Pancreas (tissue), 10 donors: Measurements from ENCODE around the gene SLIT1. TPM values are rescaled to one million over a fixed set of nuclear protein-coding genes. Genes with fewer than 3 reads are reported as not detected.
A peak's percentile ranks its signal among the peaks of the same experiment; 100 is the strongest.

ENCODE experiments used
- ATAC-seq, 4 donors: fragments of 200-7000 bp; cut with Tn5 transposase; one replicate each; pipeline versions ENCODE4 v1.8.0 to v1.9.1; 2020; ENCODE audit warnings: mild to moderate bottlenecking in 4 of 4, moderate library complexity in 4 of 4
- DNase-seq, 6 donors: peaks; one replicate each; pipeline ENCODE4 v3.0.0-alpha.2; 2020
- FAIRE-seq: peaks from 2 replicates; lab custom pipeline; 2012; peaks lifted over from hg19 to GRCh38; lab: Jason Lieb, UNC
- H3K27ac ChIP-seq, 4 donors: fragments of 200-600 bp; sonication (generic); 1 replicate in 3 of 4; 2 replicates in 1 of 4; pipeline versions ENCODE4 v1.5.0 to v1.8.0; 2020
- H3K27me3 ChIP-seq, 4 donors: fragments of 200-600 bp; one replicate each; pipeline ENCODE4 v1.8.0; 2021
- H3K36me3 ChIP-seq, 3 donors: fragments of 200-600 bp; sonication (generic) in 1 of 3; one replicate each; pipeline versions ENCODE4 v1.5.0 to v1.8.0; 2020 to 2021
- H3K4me1 ChIP-seq, 3 donors: fragments of 200-600 bp; one replicate each; pipeline ENCODE4 v1.8.0; 2021
- H3K4me3 ChIP-seq, 4 donors: fragments of 200-600 bp; sonication (generic) in 2 of 4; one replicate each; pipeline versions ENCODE4 v1.5.0 to v1.8.0; 2020 to 2021
- H3K9me3 ChIP-seq, 4 donors: fragments of 200-600 bp; one replicate each; pipeline ENCODE4 v1.8.0; 2021
- WGBS, 2 donors: extraction: QIAGEN DNeasy Blood & Tissue Kit; methylation state at CpG; one replicate each; pipeline ENCODE4 v1.1.7; 2013; 5-methylcytosine and 5-hydroxymethylcytosine counted together
- intact Hi-C, 3 donors: fragments of 100-400 bp; cut with DNase I; formaldehyde crosslinking; loops; one replicate each; pipeline versions ENCODE4 v1.11.1 to v1.14.2; 2022
- polyA plus RNA-seq, 2 donors: library from polyadenylated mRNA; stranded (reverse); fragments of 200-250 nt; gene quantifications; one replicate each; pipeline ENCODE4 v1.2.3, GENCODE V29; 2013
- total RNA-seq, 6 donors: library from RNA; stranded (reverse); fragmentation: NEBNext Ultra II Directional in 4 of 6; extraction: Animal tissue kit (Norgen Biotek cat#: 25700) in 4 of 6; gene quantifications; one replicate each; pipeline versions ENCODE4 v1.2.1 to v1.2.4, GENCODE V29; 2021 to 2023
- TF ChIP-seq, protein P1 (sequence below), 4 donors: fragments of 200-600 bp; sonication (generic) in 3 of 4; IDR thresholded peaks; one replicate each; pipeline versions ENCODE4 v1.5.0 to v1.8.0; 2021; ENCODE audit warnings: antibody characterized with exemption in 4 of 4
- donor health status: healthy with polysubstance abuse.
- donor health status: DM: no; HTN: no; CAD: no; lungs with moderate emphysema.
- donor health status: DM: no; HTN: no; CAD: no.
- donor health status: control.
- donor health status: control.
- donor health status: Bipolar disorder and iron deficiency.
- donor health status: DM: yes; HTN: yes; CAD: no.
- donor health status: DM: no; HTN: no; CAD: no.
- donor health status: DM: no; HTN: no; CAD: no.
- donor health status: DM: yes; HTN: yes; CAD: no.

Gene SLIT1
- total and polyA plus RNA-seq, 8 donors, result 0.23 to 2.8 (median 0.89) TPM

DNA sequence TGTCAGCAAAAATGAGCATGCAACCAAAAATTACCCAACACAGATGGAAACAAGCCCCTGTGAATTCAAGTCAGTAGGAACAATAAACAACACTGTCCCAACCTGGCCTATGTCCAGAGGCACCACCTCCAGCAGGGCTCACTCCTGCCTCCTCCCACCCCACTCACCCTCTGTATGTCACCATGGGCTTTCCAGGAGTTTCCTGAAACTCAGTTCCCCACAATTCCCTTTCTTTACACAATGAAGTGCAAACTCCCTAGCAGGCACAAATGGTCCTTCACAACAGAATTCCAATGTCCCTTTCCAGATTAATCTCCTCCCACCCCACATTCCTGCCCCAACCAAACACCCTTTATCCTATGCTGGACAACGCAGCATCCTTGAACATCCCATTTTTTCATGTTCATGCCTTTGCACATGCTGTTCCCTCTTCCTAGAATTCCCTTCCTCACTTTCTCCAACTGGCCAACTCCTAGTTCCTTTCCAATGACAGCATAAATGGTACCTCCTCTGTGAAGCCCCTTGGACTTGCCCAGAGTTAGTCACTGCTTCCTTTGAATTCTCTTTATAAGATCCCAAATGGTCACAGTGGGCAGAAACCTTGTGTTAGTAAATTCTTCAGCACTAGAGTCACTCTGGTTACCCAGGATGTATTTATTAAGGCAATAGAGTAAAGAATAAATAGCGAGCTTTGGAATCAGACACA lies 157.5 kb downstream of the SLIT1 start:
- Histone ChIP-seq H3K4me1 (peaks cover 5 to 13% (median 6%) of the 10 kb centered on the region in 3 donors), H3K27me3 (no peaks in the 10 kb centered on the region), H3K27ac (no peak overlapping the region), H3K4me3 (no peak overlapping the region), H3K9me3 (no peaks in the 10 kb centered on the region), H3K36me3 (no peaks in the 10 kb centered on the region)
- TF ChIP-seq, protein P1, sequence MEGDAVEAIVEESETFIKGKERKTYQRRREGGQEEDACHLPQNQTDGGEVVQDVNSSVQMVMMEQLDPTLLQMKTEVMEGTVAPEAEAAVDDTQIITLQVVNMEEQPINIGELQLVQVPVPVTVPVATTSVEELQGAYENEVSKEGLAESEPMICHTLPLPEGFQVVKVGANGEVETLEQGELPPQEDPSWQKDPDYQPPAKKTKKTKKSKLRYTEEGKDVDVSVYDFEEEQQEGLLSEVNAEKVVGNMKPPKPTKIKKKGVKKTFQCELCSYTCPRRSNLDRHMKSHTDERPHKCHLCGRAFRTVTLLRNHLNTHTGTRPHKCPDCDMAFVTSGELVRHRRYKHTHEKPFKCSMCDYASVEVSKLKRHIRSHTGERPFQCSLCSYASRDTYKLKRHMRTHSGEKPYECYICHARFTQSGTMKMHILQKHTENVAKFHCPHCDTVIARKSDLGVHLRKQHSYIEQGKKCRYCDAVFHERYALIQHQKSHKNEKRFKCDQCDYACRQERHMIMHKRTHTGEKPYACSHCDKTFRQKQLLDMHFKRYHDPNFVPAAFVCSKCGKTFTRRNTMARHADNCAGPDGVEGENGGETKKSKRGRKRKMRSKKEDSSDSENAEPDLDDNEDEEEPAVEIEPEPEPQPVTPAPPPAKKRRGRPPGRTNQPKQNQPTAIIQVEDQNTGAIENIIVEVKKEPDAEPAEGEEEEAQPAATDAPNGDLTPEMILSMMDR (IDR thresholded peaks at IDR 0.05), result no peak
- DNase-seq, result no peak
- no peak for ATAC-seq
- intact Hi-C loops, result loop anchor here in 1 of 3 donors (5.0 kb wide), 1 partner anchor 261 kb away; no protein-coding TSS in a partner anchor
- WGBS, 2 donors, result 77 to 93% methylated on average over 2 of the region's 2 CpGs
- FAIRE-seq, result no peak

DNA sequence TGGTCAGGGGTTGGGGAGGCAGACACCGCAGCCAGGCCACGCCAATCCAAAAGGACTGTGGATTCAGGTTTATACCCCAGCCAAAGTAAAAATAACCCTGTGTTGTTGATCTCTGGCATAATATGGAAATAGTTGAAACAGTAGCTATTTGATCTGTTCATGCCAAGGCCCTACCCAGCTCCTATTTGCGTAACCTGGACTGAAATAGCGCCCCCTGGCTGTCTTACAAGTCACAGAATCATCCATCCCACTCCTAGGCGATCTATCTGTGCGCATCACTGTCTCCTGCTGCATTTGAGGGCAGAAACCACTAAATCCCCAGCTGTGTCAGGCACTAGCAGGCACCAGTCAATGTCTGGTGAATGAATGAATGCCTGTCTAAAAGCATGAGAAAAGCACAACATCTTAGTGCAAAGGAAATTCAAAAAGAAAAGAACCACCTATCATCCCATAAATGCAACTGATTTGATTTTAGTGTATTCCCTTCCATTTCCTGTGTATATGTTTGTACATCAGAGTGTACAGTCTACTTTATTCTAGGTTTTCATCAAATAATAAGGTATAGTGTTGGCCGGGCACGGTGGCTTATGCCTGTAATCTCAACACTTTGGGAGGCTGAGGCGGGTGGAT lies 160.0 kb downstream of the SLIT1 start:
- Histone ChIP-seq H3K36me3 (no peaks in the 10 kb centered on the region), H3K27ac (no peak overlapping the region), H3K4me1 (peaks cover 5 to 13% (median 6%) of the 10 kb centered on the region in 3 donors), H3K9me3 (no peaks in the 10 kb centered on the region), H3K4me3 (no peak overlapping the region), H3K27me3 (no peaks in the 10 kb centered on the region)
- DNase-seq (peak in 4 of 6 donors; percentile 50 to 66 (median 56)), ATAC-seq (peak; percentile 69 to 80 (median 77)), FAIRE-seq (no peak)
- intact Hi-C loops, result loop anchor here in 1 of 3 donors (5.0 kb wide), 1 partner anchor 258 kb away; no protein-coding TSS in a partner anchor
- WGBS, 2 donors, result 58 to 63% methylated on average over 9 of the region's 9 CpGs
- TF ChIP-seq, protein P1 (IDR thresholded peaks at IDR 0.05), result peak; percentile 36 to 70 (median 54)

DNA sequence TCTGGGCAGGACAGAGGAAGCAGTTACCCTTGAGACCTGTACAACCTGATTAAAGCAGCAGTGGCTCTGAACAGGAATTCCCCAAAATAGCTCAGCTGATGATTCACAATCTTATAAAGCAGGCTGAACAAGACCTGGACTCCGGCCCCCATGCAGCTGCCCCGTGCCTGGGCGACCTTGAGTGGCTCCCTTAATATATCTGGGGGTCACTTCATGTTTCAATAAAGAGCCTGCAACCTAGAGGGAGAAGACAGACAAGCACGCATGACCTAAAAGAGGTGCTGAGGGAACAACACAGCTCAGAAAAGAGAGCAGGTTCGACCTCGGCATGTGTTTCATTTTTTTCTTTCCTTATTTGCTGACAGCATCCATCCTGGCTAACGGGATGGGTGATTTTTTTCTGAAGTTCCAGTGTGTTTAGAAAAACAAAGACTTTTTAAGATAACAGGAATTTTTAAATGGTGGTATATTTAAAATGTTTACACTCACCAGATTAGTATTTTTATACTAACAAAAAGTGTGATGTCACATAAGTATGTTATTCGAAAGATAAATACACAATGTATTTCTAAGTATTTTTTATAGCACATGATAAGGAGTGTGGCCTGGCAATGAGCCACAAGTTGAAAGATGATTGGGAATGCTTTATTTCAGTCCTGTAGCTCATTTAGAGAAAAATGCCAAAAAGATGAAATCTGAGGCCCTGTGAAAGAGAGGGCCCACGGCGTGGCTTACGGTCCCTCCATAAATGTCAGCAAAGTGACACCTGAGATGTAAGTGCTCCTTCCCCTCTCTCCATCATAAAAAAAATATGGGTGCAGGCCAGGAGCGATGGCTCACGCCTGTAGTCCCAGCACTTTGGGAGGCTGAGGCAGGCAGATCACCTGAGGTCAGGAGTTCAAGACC lies 161.3 kb downstream of the SLIT1 start:
- Histone ChIP-seq H3K4me1 (peaks cover 12 to 18% (median 13%) of the 10 kb centered on the region in 3 donors), H3K27me3 (no peaks in the 10 kb centered on the region), H3K36me3 (no peaks in the 10 kb centered on the region), H3K4me3 (no peak overlapping the region), H3K9me3 (no peaks in the 10 kb centered on the region), H3K27ac (peak overlapping the region in 2 of 4 donors; percentile 50 to 52)
- DNase-seq (peak in 3 of 6 donors; percentile 33 to 64 (median 44)), FAIRE-seq (no peak), ATAC-seq (peak; percentile 58 to 83 (median 72))
- TF ChIP-seq, protein P1 (IDR thresholded peaks at IDR 0.05), result no peak
- intact Hi-C loops, result loop anchor here in 1 of 3 donors (5.0 kb wide), 1 partner anchor 257 kb away; no protein-coding TSS in a partner anchor
- 40 to 41% methylated on average over 13 of the region's 13 CpGs for WGBS, 2 donors

DNA sequence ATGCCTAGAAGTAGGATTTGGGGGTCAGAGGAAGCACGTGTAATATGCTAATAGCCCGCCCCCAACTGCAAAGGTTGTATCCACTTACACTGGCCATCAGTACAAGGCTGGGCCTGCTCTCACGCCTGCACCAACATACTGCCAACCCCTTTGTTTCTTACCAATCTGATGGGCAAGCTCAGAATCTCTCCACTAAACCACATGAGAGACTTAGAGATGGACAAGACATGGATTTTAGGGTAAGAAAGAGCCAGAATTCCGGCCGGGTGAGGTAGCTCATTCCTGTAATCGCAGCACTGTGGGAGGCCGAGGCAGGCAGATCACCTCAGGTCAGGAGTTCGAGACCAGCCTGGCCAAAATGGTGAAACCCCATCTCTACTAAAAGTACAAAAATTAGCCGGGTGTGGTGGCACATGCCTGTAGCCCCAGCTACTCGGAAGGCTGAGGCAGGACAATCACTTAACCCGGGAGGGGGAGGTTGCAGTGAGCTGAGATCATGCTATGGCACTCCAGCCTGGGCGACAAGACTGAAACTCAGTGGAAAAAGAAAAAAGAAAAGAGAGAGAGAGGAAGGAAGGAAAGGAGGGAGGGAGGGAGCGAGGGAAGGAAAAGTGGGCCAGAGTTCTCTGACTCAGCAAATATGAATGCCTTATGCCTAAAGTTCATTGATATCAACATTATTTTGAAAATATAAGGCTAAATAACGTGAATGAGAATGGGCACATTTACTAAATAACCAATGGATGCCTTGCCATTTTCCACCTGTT lies 162.2 kb downstream of the SLIT1 start:
- Histone ChIP-seq H3K27ac (peak overlapping the region in 2 of 4 donors; percentile 50 to 52), H3K36me3 (no peaks in the 10 kb centered on the region), H3K4me1 (peaks cover 12 to 18% (median 13%) of the 10 kb centered on the region in 3 donors), H3K4me3 (no peak overlapping the region), H3K27me3 (no peaks in the 10 kb centered on the region), H3K9me3 (no peaks in the 10 kb centered on the region)
- WGBS, 2 donors, result 81 to 87% methylated on average over 14 of the region's 14 CpGs
- FAIRE-seq (no peak), DNase-seq (no peak), ATAC-seq (no peak)
- intact Hi-C loops, result no loop called here
- TF ChIP-seq, protein P1 (IDR thresholded peaks at IDR 0.05), result no peak
